GM13977 (cell line): ENCODE data around the gene KLHL9.

Source experiments
- DNase-seq: peaks from one replicate; pipeline ENCODE4 v3.0.0; 2012; ENCODE audit warnings: low spot score
- in situ Hi-C: fragments of 300-500 bp; cut with MboI; formaldehyde crosslinking; loops from one replicate; pipeline ENCODE4 v1.12.0; 2022; ENCODE audit warnings: low sequenced_read_pairs, low pct_unique_long_range_greater_than_20kb, mixed read lengths, inconsistent platforms; ENCODE audit not compliant: unreplicated experiment
- TF ChIP-seq, protein P1 (sequence below): IDR thresholded peaks from 2 replicates; pipeline ENCODE4 v1.5.1; 2012; ENCODE audit warnings: mild to moderate bottlenecking, control low read depth; ENCODE audit not compliant: insufficient read depth; ENCODE audit errors: extremely low read depth, missing control alignments

KLHL9 gene

DNA sequence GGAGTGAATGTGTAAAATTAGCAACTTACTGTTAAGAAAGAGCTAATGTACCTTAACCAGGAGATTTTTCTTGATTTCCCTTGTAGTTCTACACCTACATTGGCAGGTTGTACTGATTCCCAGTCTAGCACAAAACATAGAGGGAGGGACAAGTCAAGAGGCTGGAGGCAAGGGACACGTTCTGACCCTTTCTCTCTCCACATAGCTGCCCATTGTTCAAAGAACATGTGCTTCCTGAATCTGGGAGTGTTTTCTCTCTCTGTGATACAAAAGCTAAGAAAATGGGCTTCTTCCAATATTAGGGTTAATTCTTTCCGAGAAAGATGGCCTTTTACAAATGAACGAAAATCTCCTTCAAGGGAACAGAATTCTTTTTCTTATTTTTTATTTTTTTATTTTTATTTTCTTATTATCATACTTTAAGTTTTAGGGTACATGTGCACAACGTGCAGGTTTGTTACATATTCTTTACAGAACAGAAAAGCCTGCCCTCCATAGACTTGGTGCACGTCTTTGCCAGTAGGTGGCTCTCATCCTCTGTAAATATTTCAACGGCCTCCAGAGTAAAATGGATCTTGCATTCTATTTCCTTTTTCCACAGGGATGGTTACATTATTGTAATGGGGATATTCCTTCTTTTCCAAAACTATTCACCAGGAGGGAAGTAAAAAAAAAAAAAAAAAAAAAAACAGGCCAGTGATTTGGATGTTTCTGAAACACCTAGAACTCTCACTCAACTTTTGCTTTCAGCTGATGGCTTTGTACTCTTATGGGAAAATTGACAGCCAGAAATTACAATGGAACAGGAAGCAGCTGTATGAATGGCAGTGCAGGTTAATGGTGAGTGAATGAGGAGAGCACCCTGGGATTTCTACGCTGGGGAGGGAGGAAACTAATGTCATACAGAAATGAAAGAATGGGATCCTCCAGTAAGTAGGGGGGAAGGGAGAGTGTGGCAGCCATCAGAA is 17.0 kb downstream of the KLHL9 start:
- in situ Hi-C loops: loop anchor here (25.0 kb wide), 2 partner anchors 106 to 469 kb away; partner anchors contain the start of genes IFNA10, IFNA16 and IFNA7
- no peak for DNase-seq
- TF ChIP-seq, protein P1, sequence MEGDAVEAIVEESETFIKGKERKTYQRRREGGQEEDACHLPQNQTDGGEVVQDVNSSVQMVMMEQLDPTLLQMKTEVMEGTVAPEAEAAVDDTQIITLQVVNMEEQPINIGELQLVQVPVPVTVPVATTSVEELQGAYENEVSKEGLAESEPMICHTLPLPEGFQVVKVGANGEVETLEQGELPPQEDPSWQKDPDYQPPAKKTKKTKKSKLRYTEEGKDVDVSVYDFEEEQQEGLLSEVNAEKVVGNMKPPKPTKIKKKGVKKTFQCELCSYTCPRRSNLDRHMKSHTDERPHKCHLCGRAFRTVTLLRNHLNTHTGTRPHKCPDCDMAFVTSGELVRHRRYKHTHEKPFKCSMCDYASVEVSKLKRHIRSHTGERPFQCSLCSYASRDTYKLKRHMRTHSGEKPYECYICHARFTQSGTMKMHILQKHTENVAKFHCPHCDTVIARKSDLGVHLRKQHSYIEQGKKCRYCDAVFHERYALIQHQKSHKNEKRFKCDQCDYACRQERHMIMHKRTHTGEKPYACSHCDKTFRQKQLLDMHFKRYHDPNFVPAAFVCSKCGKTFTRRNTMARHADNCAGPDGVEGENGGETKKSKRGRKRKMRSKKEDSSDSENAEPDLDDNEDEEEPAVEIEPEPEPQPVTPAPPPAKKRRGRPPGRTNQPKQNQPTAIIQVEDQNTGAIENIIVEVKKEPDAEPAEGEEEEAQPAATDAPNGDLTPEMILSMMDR: peak; percentile 77

DNA sequence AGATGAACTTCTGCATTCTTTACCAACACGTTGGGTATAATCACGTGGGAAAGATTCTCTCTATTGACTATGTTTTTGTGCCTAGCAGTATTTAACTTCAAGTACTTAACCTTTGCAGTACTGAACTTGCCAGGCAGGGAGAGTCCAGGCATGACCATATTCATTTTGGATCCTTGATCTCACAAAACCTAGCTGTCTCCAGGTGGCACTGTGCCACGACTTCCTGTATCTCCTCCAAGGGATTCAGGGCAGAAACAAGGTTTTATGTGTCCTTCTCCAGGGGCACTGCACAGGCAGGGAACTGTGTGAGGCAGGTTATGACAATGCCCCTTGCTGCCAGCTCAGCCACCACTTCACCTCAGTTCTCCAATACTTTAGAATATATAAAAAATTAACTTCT is 18.3 kb downstream of the KLHL9 start:
- in situ Hi-C loops: loop anchor here (25.0 kb wide), 2 partner anchors 105 to 470 kb away; partner anchors contain the start of genes IFNA10, IFNA16 and IFNA7
- DNase-seq: no peak
- TF ChIP-seq, protein P1: no peak

DNA sequence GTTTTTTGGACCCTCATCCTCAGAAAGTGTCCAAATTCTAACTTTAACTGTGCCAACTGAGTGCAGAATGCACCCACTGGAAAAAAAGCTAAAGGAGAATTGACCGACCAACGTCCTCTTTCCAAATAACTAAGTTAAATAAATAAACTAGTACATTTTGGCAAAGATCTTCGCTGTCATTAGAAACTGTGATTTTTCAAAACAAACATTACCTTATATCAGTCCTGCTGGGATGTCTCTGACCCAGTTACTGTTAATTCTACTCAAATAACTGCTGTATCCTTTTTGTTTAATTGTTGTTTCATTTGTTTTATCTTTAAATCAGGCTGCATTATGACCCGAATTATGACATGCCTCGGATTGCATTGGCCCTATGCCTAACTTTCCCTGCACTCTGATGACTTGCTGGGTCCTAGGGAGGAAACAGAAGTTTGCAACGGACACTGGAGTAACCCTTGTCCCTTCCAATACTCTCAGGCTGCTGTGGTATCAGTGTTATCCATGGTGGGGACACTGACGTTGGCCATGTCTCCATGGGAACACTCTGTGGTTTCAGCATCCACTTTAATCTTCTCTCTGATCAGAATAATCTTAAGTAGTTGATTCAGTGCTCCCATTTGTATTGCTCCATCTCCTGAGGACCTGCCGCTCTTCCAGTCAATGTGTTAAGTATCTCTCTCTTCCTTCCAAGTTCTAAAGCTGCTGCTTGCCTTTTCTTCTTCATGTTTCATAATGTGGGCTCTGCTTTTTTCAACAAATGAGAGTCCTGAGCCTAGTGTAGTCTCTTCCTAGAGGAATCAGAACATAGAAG is 19.0 kb downstream of the KLHL9 start:
- TF ChIP-seq, protein P1: no peak
- in situ Hi-C loops: loop anchor here (25.0 kb wide), 2 partner anchors 104 to 471 kb away; partner anchors contain the start of genes IFNA10, IFNA16 and IFNA7
- DNase-seq: no peak

- TF ChIP-seq, protein P1: no peak
- DNase-seq: no peak
- in situ Hi-C loops: loop anchor here (25.0 kb wide), 2 partner anchors 102 to 473 kb away; partner anchors contain the start of genes IFNA10, IFNA16 and IFNA7
Observed at GRCh38 chr9:21314152-21314551, 21.1 kb downstream of the KLHL9 start.

GRCh38 chr9:21311889-21312288 is 23.3 kb downstream of the KLHL9 start:
- no peak for DNase-seq
- TF ChIP-seq, protein P1: no peak
- in situ Hi-C loops: loop anchor here (25.0 kb wide), 2 partner anchors 100 to 475 kb away; partner anchors contain the start of genes IFNA10, IFNA16 and IFNA7

DNA sequence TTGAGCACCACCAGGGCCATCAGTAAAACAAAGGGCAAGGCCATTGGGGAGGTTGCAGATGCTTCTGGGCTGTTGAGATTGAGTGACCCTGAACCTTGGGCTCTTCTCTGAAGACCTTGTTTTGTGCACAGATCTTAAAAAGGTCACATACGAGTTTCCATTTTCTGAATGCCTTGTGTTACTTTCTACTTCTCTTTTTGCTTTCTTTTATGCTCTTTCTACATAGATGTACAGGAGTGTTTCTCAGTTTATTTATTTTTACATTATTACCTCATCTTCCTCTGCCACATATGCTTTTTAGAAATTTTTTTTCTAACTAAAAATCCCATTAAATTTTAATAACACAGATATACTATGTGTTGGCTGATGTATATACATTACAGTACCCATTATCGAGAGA is 30.0 kb downstream of the KLHL9 start, which contains the start of gene IFNA5:
Gene IFNA5, minus strand, starts transcription at position 101 of the 400 bp plus-strand sequence. Its CDS starts 57 bp downstream, at position 44.
- TF ChIP-seq, protein P1: no peak
- in situ Hi-C loops: loop anchor here (25.0 kb wide), 2 partner anchors 93 to 482 kb away; partner anchors contain the start of genes IFNA10, IFNA16 and IFNA7

More for the DNA sequence above, 30.0 kb downstream of the KLHL9 start, which contains the start of gene IFNA5:
- no peak for DNase-seq
